OCI-LY3 (cell line): ENCODE results near the gene MGARP.

Experiments used
- CTCF ChIP-seq: fragments of 200-600, 300-600 bp; sonication (generic); IDR thresholded peaks from 2 replicates; pipeline ENCODE4 v1.5.1; 2014; ENCODE audit warnings: antibody characterized with exemption, low read length, low read depth
- EZH2phosphoT487 ChIP-seq: fragments of 200-600 bp; shearing (Covaris generic); IDR thresholded peaks from 2 replicates; pipeline ENCODE4 v1.6.1; 2018; ENCODE audit warnings: antibody characterized with exemption, mixed run types, low read depth

- TF ChIP-seq CTCF: no peak
- TF ChIP-seq EZH2phosphoT487: no peak
Measured at GRCh38 chr4:139253046-139253445, 27.0 kb downstream of the MGARP start.
